Measurements from ENCODE around the gene GALNT11.
"Not testable (repeated sequence)": the region's sequence is repeated elsewhere in the genome, so short reads cannot be mapped to it uniquely, and the experiment has no call there.

The GALNT11 gene

DNA sequence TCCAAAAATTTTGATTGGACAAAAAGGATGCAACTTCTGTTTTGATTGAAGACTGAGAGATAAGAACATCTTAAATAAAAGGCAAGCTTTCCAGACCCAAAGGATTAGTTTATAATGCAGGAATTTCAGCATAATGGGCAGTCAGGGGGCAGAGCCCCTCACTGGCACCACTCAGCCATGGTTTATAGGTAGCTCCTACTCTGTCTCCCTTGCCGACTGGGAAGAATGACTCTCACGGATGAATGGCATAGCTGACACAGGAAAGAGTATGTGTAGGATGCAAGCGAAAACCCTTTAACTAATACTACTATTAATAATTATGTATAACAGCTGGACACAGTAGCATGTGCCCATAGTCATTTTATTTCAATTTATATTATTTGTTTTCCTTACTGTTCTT is 53.3 kb downstream of the GALNT11 start:
- TF ChIP-seq, protein P1, sequence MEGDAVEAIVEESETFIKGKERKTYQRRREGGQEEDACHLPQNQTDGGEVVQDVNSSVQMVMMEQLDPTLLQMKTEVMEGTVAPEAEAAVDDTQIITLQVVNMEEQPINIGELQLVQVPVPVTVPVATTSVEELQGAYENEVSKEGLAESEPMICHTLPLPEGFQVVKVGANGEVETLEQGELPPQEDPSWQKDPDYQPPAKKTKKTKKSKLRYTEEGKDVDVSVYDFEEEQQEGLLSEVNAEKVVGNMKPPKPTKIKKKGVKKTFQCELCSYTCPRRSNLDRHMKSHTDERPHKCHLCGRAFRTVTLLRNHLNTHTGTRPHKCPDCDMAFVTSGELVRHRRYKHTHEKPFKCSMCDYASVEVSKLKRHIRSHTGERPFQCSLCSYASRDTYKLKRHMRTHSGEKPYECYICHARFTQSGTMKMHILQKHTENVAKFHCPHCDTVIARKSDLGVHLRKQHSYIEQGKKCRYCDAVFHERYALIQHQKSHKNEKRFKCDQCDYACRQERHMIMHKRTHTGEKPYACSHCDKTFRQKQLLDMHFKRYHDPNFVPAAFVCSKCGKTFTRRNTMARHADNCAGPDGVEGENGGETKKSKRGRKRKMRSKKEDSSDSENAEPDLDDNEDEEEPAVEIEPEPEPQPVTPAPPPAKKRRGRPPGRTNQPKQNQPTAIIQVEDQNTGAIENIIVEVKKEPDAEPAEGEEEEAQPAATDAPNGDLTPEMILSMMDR (IDR thresholded peaks at IDR 0.05; ENCODE audit: low read depth, low read length, missing control alignments): no peak
- H3K4me3 ChIP-seq (ENCODE audit: low read depth, low read length): no peak overlapping the region
- DNase-seq (ENCODE audit: low read depth): no peak

GRCh38 chr7:152081088-152081487 is 55.6 kb downstream of the GALNT11 start:
- TF ChIP-seq, protein P1 (IDR thresholded peaks at IDR 0.05; ENCODE audit: low read depth, low read length, missing control alignments): no peak
- no peak for DNase-seq (ENCODE audit: low read depth)
- no peak overlapping the region for H3K4me3 ChIP-seq (ENCODE audit: low read depth, low read length)

GRCh38 chr7:152082073-152082721 is 56.7 kb downstream of the GALNT11 start:
- H3K4me3 ChIP-seq (ENCODE audit: low read depth, low read length); DNase-seq (ENCODE audit: low read depth): not testable (repeated sequence)

DNA sequence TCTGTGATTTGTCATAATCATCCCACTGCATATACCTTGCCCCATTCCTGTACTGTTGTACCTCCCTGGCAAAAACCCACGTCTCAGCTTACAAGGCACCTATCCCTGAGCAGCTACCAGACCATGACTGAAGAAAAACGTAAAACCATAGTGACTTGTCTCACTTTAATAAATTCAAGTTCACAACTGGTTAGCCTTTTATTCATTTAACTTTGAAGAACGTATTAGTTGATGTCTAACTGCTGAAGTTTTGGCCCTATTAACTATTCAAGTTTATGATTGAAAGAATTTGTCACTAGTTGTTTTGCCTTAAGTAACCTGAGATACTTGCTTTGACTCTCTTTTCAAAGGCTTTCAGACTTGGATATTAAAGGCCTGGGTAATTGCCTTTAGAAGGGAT is 59.7 kb downstream of the GALNT11 start:
- DNase-seq (ENCODE audit: low read depth): no peak
- H3K4me3 ChIP-seq (ENCODE audit: low read depth, low read length): no peak overlapping the region
- TF ChIP-seq, protein P1 (IDR thresholded peaks at IDR 0.05; ENCODE audit: low read depth, low read length, missing control alignments): no peak

GRCh38 chr7:152086513-152086912 is 61.0 kb downstream of the GALNT11 start:
- DNase-seq (ENCODE audit: low read depth): no peak
- H3K4me3 ChIP-seq (ENCODE audit: low read depth, low read length): no peak overlapping the region
- TF ChIP-seq, protein P1 (IDR thresholded peaks at IDR 0.05; ENCODE audit: low read depth, low read length, missing control alignments): no peak

GRCh38 chr7:152089183-152089582 is 63.7 kb downstream of the GALNT11 start:
- no peak overlapping the region for H3K4me3 ChIP-seq (ENCODE audit: low read depth, low read length)
- TF ChIP-seq, protein P1 (IDR thresholded peaks at IDR 0.05; ENCODE audit: low read depth, low read length, missing control alignments): no peak
- DNase-seq (ENCODE audit: low read depth): no peak

DNA sequence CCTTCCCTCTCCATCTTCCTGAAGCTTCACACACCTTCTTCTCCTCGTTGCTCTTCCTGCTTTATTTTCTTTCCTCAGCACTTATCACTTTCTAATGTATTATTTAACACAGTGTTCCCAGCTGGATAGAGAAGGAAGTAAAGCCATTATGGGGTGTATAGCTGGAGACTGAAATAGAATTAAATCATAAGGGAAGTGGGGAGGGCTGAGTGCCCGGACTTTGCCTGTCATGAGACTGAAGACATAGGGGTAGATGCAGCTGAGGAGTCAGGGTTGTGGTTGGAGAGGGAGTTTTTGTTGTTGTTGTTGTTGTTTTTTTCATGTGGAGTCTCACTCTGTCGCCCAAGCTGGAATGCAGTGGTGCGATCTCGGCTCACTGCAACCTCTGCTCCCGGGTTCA is 65.3 kb downstream of the GALNT11 start:
- TF ChIP-seq, protein P1 (IDR thresholded peaks at IDR 0.05; ENCODE audit: low read depth, low read length, missing control alignments): no peak
- no peak for DNase-seq (ENCODE audit: low read depth)
- no peak overlapping the region for H3K4me3 ChIP-seq (ENCODE audit: low read depth, low read length)

All from GM12864 (cell line).